HG02763 (cell line): ENCODE measurements around the gene SMIM20.
"Not testable (repeated sequence)": the region's sequence is repeated elsewhere in the genome, so short reads cannot be mapped to it uniquely, and the experiment has no call there.

Source experiments
- ATAC-seq: cut with Tn5 transposase; IDR thresholded peaks from one replicate; pipeline ENCODE4 v1.9.1; 2021; ENCODE audit warnings: mild to moderate bottlenecking, moderate library complexity; ENCODE audit not compliant: unreplicated experiment

The SMIM20 gene

GRCh38 chr4:25890571-25891485 lies 23.2 kb upstream of the SMIM20 start:
- no peak for ATAC-seq

GRCh38 chr4:25892796-25893195 lies 21.2 kb upstream of the SMIM20 start:
- no peak for ATAC-seq

- ATAC-seq, result no peak
These were observed 17.1 kb upstream of the SMIM20 start for GRCh38 chr4:25896776-25897539.

GRCh38 chr4:25900310-25900709 lies 13.7 kb upstream of the SMIM20 start:
- no peak for ATAC-seq

- no peak for ATAC-seq
These were observed 13.0 kb upstream of the SMIM20 start for GRCh38 chr4:25901030-25901430.

- ATAC-seq, result no peak
These were observed 9.9 kb upstream of the SMIM20 start for GRCh38 chr4:25903900-25904747.

DNA sequence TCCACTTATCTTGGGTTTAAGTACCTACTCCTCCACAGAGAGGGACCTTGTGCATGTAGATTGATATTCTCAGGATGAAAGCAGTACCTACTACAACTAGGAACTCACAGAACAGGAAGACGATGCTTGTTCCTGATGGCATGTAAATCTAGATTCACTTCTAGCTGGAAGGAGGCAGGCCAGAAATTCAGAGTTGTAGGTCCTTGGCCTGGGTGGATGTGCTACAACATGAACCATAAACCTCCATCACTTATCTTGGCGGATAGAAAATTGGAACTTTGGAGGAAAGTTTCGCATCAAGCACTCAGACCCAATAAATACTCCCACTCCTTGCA lies 9.3 kb upstream of the SMIM20 start:
- no peak for ATAC-seq

- no peak for ATAC-seq
These were observed 8.6 kb upstream of the SMIM20 start for GRCh38 chr4:25905371-25905770.

- not testable (repeated sequence) for ATAC-seq
These were observed 7.9 kb upstream of the SMIM20 start for GRCh38 chr4:25906113-25906512.

- no peak for ATAC-seq
These were observed 5.5 kb upstream of the SMIM20 start for GRCh38 chr4:25908491-25908901.

GRCh38 chr4:25911356-25911755 lies 2.7 kb upstream of the SMIM20 start:
- ATAC-seq, result no peak

GRCh38 chr4:25913056-25913850 lies 767 bp upstream of the SMIM20 start:
- peak; percentile 30 for ATAC-seq

- no peak for ATAC-seq
These were observed 791 bp downstream of the SMIM20 start for GRCh38 chr4:25914670-25915352.

DNA sequence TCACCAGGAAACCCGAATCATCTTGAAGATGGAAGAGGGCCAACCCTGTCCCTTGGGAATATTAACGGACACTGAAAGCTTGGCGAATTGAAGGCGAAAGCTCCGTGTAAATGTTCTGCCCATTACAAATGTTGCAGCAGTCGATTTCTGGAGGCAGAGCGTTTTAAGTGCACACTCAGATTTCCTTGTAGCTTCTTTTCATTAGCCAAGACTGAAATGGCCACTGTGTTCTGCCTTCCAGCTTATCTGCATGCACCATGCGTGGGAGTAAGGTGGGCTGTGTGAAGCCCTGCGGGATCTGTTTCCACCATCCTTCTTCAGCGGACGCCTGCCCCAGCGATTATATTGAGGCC lies 1.3 kb downstream of the SMIM20 start:
- no peak for ATAC-seq

- ATAC-seq, result no peak
These were observed 2.9 kb downstream of the SMIM20 start for GRCh38 chr4:25916870-25917269.

GRCh38 chr4:25919676-25920075 lies 5.7 kb downstream of the SMIM20 start:
- ATAC-seq, result no peak

GRCh38 chr4:25921922-25922321 lies 7.9 kb downstream of the SMIM20 start:
- no peak for ATAC-seq

- ATAC-seq, result no peak
These were observed 8.9 kb downstream of the SMIM20 start for GRCh38 chr4:25922812-25923369.

GRCh38 chr4:25923745-25924144 lies 9.7 kb downstream of the SMIM20 start:
- no peak for ATAC-seq
